Activated naive CD8-positive, alpha-beta T cell treated with anti-CD3 and anti-CD28 coated beads, Interleukin-2, amount 50 U/mL, for 24 hours (primary cell): ENCODE measurements around the gene ADH4.
"Not testable (repeated sequence)": the region's sequence is repeated elsewhere in the genome, so short reads cannot be mapped to it uniquely, and the experiment has no call there.

ENCODE experiments used
- ATAC-seq: fragments of 150-1000 bp; cut with Tn5 transposase; one replicate; pipeline ENCODE4 v1.10.0; 2021
- DNase-seq: peaks from one replicate; pipeline ENCODE4 v3.0.0; 2021
- H3K27ac Mint-ChIP-seq: one replicate; pipeline ENCODE4 v1.8.0; 2021; ENCODE audit warnings: mild to moderate bottlenecking, mixed read lengths
- H3K27me3 Mint-ChIP-seq: one replicate; pipeline ENCODE4 v1.8.0; 2021; ENCODE audit warnings: mixed read lengths
- H3K36me3 Mint-ChIP-seq: one replicate; pipeline ENCODE4 v1.8.0; 2021; ENCODE audit warnings: low read depth, mixed read lengths
- H3K4me1 Mint-ChIP-seq: one replicate; pipeline ENCODE4 v1.8.0; 2021; ENCODE audit warnings: mixed read lengths
- H3K4me3 Mint-ChIP-seq: one replicate; pipeline ENCODE4 v1.8.0; 2021; ENCODE audit warnings: mild to moderate bottlenecking, moderate library complexity, mixed read lengths
- H3K9me3 Mint-ChIP-seq: one replicate; pipeline ENCODE4 v1.8.0; 2021; ENCODE audit warnings: mixed read lengths

Gene ADH4

DNA sequence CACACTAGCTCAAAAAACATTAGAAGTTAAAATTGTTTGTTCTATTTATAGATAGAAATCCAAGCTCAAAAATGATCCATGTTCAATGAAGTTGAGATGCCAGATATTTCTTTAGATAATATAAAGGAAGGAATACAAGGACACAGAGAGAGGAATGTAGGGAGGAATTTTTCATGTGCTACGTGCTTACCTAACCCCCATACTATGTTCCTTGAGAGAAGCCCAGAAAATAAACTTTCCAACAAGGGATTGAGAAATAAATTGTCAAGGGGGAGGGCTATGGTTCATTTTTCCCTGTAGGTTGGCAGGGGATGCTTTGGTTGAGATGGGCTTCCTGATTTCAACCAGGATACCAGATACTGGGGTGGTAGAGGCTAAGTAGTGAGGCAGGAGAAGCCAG lies 39.9 kb downstream of the ADH4 start:
- H3K36me3 Mint-ChIP-seq: no peaks in the 10 kb centered on the region
- no peak overlapping the region for H3K27ac Mint-ChIP-seq
- H3K4me1 Mint-ChIP-seq: no peaks in the 10 kb centered on the region
- DNase-seq: no peak
- no peaks in the 10 kb centered on the region for H3K27me3 Mint-ChIP-seq
- no peak overlapping the region for H3K4me3 Mint-ChIP-seq
- ATAC-seq: no peak
- no peaks in the 10 kb centered on the region for H3K9me3 Mint-ChIP-seq

DNA sequence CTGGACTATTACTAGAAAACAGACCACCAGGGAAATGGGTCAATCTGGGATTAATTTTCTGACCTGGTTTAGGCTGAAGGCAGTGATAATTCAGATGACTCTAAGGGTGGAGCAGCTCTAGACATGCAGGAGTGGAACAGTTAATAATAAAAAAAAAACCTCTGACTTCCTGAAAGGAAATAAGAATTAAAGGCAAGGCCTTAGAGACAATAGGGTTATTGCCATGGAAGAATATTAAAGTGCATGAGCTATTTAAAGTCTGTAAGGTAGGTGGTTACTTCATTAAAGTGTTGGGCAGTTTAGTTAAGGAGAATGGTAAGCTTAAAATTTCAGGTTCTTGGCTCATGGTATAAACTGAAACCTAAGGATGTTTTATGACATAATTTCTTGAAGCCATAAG lies 40.9 kb downstream of the ADH4 start:
- Mint-ChIP-seq H3K4me1 (no peaks in the 10 kb centered on the region), H3K27ac (no peak overlapping the region), H3K9me3 (no peaks in the 10 kb centered on the region), H3K4me3 (no peak overlapping the region), H3K36me3 (no peaks in the 10 kb centered on the region), H3K27me3 (no peaks in the 10 kb centered on the region)
- ATAC-seq (no peak), DNase-seq (no peak)

DNA sequence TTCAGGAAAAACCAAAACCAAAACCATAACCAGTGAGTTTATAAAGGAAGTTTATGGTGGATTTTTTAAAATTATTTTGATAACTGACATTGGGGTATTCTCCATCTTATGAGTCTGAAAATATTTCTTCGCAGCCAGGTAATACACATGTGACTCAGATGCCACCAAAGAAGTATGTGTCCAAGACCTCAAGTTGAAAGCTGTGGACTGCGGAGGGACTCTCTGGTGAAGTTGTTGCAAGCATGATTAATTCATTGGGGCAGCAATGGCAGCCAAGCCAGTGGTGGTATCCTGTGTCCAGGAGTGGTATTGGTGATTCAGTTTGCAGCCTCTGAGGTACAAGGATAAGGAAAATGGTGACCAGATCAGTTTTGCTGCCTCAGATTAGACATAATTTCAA lies 41.5 kb downstream of the ADH4 start:
- Mint-ChIP-seq H3K36me3 (no peaks in the 10 kb centered on the region), H3K4me1 (no peaks in the 10 kb centered on the region), H3K27me3 (no peaks in the 10 kb centered on the region), H3K9me3 (no peaks in the 10 kb centered on the region), H3K27ac (no peak overlapping the region), H3K4me3 (no peak overlapping the region)
- no peak for ATAC-seq
- DNase-seq: no peak

GRCh38 chr4:99100876-99101275 lies 43.2 kb downstream of the ADH4 start:
- DNase-seq: no peak
- no peaks in the 10 kb centered on the region for H3K4me1 Mint-ChIP-seq
- H3K9me3 Mint-ChIP-seq: no peaks in the 10 kb centered on the region
- H3K27me3 Mint-ChIP-seq: no peaks in the 10 kb centered on the region
- no peak overlapping the region for H3K4me3 Mint-ChIP-seq
- no peak overlapping the region for H3K27ac Mint-ChIP-seq
- no peaks in the 10 kb centered on the region for H3K36me3 Mint-ChIP-seq
- no peak for ATAC-seq

GRCh38 chr4:99099814-99100213 lies 44.3 kb downstream of the ADH4 start:
- DNase-seq, H3K4me1 Mint-ChIP-seq, ATAC-seq, H3K27ac Mint-ChIP-seq, H3K27me3 Mint-ChIP-seq, H3K36me3 Mint-ChIP-seq, H3K9me3 Mint-ChIP-seq, H3K4me3 Mint-ChIP-seq: not testable (repeated sequence)

DNA sequence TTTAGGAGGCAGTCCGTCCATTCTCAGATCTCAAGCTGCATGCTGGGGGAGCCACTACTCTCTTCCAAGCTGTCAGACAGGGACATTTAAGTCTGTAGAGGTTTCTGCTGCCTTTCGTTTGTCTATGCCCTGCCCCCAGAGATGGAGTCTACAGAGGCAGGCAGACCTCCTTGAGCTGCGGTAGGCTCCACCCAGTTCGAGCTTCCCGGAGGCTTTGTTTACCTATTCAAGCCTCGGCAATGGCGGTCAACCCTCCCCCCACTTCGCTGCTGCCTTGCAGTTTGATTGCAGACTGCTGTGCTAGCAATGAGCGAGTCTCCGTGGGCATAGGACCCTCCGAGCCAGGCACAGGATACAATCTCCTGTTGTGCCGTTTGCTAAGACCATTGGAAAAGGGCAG lies 44.8 kb downstream of the ADH4 start:
- H3K27ac Mint-ChIP-seq: no peak overlapping the region
- no peaks in the 10 kb centered on the region for H3K36me3 Mint-ChIP-seq
- no peaks in the 10 kb centered on the region for H3K4me1 Mint-ChIP-seq
- H3K27me3 Mint-ChIP-seq: no peaks in the 10 kb centered on the region
- ATAC-seq (no peak), DNase-seq (no peak)
- no peaks in the 10 kb centered on the region for H3K9me3 Mint-ChIP-seq
- H3K4me3 Mint-ChIP-seq: no peak overlapping the region

DNA sequence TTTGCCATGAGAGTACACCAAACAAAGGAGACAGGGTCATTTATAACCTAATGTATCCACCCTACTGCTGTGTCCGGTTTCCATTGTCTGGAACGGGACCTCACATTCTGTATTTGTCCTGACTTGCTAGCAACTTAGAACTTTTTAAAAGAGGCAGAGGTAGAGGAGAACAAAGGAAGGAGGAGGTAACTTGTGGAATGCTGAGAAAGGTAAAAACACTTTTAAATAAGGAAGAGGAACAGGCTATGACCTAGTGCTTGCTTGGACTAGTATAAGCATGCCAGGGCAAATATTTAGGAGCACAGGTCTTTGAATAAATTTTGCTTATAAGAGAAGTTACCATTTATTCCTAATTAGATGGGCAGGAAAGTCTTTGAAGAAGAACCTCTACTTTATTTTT lies 52.3 kb downstream of the ADH4 start:
- not testable (repeated sequence) for H3K4me3 Mint-ChIP-seq, ATAC-seq, H3K9me3 Mint-ChIP-seq, H3K27ac Mint-ChIP-seq, DNase-seq, H3K36me3 Mint-ChIP-seq, H3K27me3 Mint-ChIP-seq
- H3K4me1 Mint-ChIP-seq: peaks cover 29% of the 10 kb centered on the region

DNA sequence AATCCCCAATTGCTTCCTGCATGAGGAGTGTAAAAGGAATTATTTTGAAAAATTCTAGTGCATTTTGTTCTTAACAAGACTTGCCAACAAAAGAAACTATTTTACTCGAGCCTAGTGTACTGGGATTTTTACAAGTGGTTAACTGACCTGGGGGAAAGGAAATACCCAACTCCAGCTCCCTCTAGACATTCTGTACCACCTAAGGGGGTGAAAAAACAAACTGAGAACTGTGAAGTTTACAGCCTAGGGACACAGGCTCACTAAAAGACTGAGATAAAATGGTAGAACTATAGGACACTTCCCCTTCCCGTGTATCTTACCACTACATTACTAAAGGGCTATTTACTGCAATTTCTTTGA lies 52.9 kb downstream of the ADH4 start:
- Mint-ChIP-seq H3K4me3 (no peak overlapping the region), H3K36me3 (peaks cover 2% of the 10 kb centered on the region), H3K27me3 (no peaks in the 10 kb centered on the region)

DNA sequence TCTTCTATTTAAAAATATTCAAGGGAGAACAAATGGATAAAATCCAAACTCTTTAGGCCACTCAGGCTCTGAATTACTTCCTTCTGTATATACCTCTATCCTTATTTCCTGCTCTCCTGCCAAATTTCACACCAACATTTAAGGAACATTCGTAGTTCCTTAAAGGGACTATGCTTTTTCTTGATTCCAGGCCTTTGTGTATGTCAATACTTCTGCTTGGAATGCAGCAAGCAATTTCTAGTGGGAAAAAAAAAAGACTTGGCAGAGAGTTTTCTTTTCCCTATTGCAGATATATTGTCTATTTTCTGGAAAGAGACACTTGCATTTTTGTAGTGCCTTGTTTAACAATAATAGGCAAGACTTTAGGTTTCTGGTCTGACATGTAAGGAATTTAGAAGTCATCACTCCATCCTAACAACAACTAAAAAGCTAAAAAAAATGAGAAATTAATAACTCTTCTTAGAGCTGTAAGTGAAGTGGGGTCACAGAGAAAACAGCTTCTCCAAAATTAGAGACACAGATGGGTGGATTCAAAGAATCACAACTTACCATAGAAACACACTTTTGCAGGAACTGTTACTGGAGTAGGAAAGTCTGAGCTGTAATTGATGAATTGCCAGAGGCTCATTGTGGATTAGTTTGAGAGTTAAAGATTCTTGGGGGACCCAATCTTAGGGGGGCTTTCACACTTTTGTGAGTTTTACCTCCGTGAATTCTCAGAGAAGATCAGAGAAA lies 53.4 kb downstream of the ADH4 start:
- ATAC-seq: no peak
- H3K27me3 Mint-ChIP-seq: no peaks in the 10 kb centered on the region
- no peak for DNase-seq
- peaks cover 36% of the 10 kb centered on the region for H3K4me1 Mint-ChIP-seq
- no peak overlapping the region for H3K27ac Mint-ChIP-seq
- H3K9me3 Mint-ChIP-seq: no peaks in the 10 kb centered on the region
- peaks cover 3% of the 10 kb centered on the region for H3K36me3 Mint-ChIP-seq
- H3K4me3 Mint-ChIP-seq: no peak overlapping the region

More for the DNA sequence above, 52.9 kb downstream of the ADH4 start:
- H3K9me3 Mint-ChIP-seq: no peaks in the 10 kb centered on the region
- H3K4me1 Mint-ChIP-seq: peaks cover 35% of the 10 kb centered on the region
- no peak overlapping the region for H3K27ac Mint-ChIP-seq
- no peak for ATAC-seq
- DNase-seq: no peak

DNA sequence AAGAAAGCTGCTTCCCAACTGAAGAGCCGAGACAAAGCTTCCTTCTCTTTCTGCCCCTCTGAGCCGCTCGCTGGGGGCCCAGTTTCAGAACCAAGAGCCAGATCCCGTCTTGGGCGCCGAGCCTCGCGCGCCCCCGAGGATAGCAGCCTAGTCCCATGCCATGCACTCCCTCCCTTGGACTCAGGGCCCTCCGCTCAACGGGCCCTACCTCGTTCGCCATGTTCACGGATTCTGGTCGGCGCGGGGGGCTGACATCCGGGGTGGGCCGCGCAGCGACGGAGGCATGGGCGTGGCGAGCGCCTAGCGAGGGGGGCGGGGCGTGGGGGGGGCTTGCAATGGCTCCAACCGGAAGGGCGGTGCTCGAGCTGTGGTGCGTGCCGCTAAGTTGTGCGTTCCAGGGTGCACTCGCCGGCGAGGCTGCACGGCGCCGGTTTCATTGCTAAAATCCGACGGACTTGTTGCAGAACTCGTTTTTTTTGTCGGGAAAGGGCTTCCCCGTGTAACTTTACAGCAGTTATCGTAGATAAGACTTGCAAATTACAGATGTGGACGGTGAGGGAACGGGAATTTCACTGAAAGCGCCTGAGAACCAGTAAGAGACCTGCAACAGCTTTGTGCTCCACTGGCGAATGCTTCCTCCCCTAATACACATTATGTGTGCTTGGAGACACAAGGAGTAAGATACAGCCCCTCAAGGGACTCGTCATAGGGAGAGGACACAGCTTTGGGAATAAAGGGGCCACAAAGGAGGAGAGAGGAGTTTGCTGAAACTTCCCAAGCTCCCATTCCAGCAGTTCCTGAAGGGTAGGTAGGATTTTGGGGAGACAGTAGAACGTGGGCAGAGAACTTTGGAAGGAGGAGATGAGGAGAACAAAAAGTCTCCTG lies 55.4 kb downstream of the ADH4 start, which contains the start of gene ADH5:
TSS of gene ADH5 (minus strand) at position 308 of the 885 bp plus-strand sequence. CDS start at position 220, 88 bp downstream.
- no peaks in the 10 kb centered on the region for H3K27me3 Mint-ChIP-seq
- peaks cover 13% of the 10 kb centered on the region for H3K36me3 Mint-ChIP-seq
- peak within 1 kb of the TSS; percentile 96 for H3K4me3 Mint-ChIP-seq
- ATAC-seq (peak; percentile 98), DNase-seq (peak; percentile 94)
- H3K4me1 Mint-ChIP-seq: peaks cover 42% of the 10 kb centered on the region
- peak within 1 kb of the TSS; percentile 91 for H3K27ac Mint-ChIP-seq
- H3K9me3 Mint-ChIP-seq: no peaks in the 10 kb centered on the region

DNA sequence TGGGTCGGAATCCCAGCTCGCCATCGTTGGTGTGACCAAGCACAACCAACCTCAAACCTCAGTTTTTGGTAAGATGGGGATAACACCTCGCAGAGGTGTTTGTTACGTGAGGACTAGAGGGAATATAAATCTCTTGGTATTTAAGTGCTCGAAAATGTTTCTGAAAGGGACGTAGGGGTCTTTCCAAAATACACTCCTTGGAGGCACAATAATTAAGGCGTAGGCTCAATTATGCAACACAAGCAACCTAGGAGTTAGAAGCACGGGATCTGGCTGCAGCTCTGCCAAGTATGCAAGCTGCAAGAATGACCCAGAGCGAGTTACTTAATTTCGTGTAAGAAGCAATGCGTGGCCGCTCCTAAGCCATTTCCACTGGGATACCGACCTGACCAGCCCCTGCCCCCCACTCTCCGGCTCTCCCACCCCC lies 56.1 kb downstream of the ADH4 start:
- no peaks in the 10 kb centered on the region for H3K9me3 Mint-ChIP-seq
- peaks cover 42% of the 10 kb centered on the region for H3K4me1 Mint-ChIP-seq

DNA sequence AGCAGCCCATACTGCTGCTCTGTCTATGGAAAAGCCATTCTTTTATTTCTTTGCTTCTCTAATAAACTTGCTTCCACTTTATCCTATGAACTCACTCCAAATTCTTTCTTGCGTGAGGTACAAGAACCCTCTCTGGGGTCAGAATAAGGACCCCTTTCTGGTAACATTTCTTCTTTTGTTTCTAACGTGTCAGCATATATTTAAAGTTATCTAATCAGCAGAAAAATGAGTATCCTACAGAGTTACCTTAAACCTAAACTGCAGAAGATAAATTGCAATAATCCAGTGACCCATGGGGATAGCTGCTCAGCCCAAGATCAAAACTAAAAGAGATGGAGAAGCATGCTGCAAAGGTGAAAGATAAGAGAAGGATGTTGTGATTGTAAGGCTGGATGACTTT lies 59.5 kb downstream of the ADH4 start:
- no peaks in the 10 kb centered on the region for H3K9me3 Mint-ChIP-seq
- H3K36me3 Mint-ChIP-seq: peaks cover 39% of the 10 kb centered on the region
- no peaks in the 10 kb centered on the region for H3K27me3 Mint-ChIP-seq
- no peak overlapping the region for H3K4me3 Mint-ChIP-seq
- H3K4me1 Mint-ChIP-seq: peaks cover 31% of the 10 kb centered on the region
- no peak for DNase-seq
- no peak for ATAC-seq
- no peak overlapping the region for H3K27ac Mint-ChIP-seq

More for the DNA sequence above, 56.1 kb downstream of the ADH4 start:
- Mint-ChIP-seq H3K36me3 (peaks cover 18% of the 10 kb centered on the region), H3K4me3 (peak overlapping the region; percentile 96), H3K27ac (peak overlapping the region; percentile 91), H3K27me3 (no peaks in the 10 kb centered on the region)
- peak; percentile 10 for ATAC-seq
- peak; percentile 13 for DNase-seq

- Mint-ChIP-seq H3K36me3 (peaks cover 45% of the 10 kb centered on the region), H3K27me3 (no peaks in the 10 kb centered on the region), H3K27ac (no peak overlapping the region), H3K4me3 (no peak overlapping the region), H3K9me3 (no peaks in the 10 kb centered on the region), H3K4me1 (peaks cover 15% of the 10 kb centered on the region)
- DNase-seq (no peak), ATAC-seq (no peak)
Measured at GRCh38 chr4:99082192-99082591, 61.9 kb downstream of the ADH4 start.

DNA sequence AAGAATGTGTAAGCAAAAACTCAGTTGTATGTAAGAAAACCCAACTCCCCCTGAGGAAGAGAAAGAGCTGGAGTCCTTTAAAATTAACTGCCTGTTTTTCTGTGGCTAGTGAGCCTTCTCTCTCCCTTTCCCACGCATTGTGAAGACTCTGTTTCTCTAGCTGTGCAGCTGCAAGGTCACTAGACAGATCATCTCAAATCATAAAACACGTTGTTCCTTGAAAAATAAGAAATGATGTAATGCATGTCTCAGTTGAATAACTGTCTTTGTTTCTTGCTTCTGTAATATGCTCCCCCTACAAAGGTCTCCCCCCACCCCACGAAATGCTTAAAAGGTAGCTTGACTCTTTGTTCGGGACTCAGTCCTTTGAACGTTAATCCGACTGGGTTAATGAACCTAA lies 63.2 kb downstream of the ADH4 start:
- DNase-seq, H3K27me3 Mint-ChIP-seq, H3K4me1 Mint-ChIP-seq, ATAC-seq, H3K9me3 Mint-ChIP-seq, H3K4me3 Mint-ChIP-seq, H3K27ac Mint-ChIP-seq: not testable (repeated sequence)
- H3K36me3 Mint-ChIP-seq: peaks cover 47% of the 10 kb centered on the region
